Neuronal stem cell (in vitro differentiated cells): ENCODE results near the gene KCNT2.

Experiments
- DNase-seq: peaks from one replicate; pipeline ENCODE4 v3.0.0-alpha.2; 2013; ENCODE audit warnings: low spot score
- H2AFZ ChIP-seq: one replicate; pipeline ENCODE4 v1.6.1; 2013; ENCODE audit warnings: mild to moderate bottlenecking, low read length, inconsistent platforms
- H2AK5ac ChIP-seq: 2 replicates; pipeline ENCODE4 v1.6.1; 2013; ENCODE audit warnings: low read depth, mild to moderate bottlenecking, inconsistent platforms, low read length, moderate library complexity, mixed read lengths
- H2BK120ac ChIP-seq: 2 replicates; pipeline ENCODE4 v1.6.1; 2013; ENCODE audit warnings: low read depth, mild to moderate bottlenecking, inconsistent platforms, low read length, moderate library complexity, mixed read lengths
- H2BK12ac ChIP-seq: one replicate; pipeline ENCODE4 v1.6.1; 2013; ENCODE audit warnings: low read length, inconsistent platforms
- H2BK15ac ChIP-seq: 2 replicates; pipeline ENCODE4 v1.6.1; 2013; ENCODE audit warnings: mild to moderate bottlenecking, low read length, inconsistent platforms, mixed read lengths
- H2BK5ac ChIP-seq: one replicate; pipeline ENCODE4 v1.6.1; 2013; ENCODE audit warnings: inconsistent platforms, mild to moderate bottlenecking, low read length, moderate library complexity
- H3K14ac ChIP-seq: one replicate; pipeline ENCODE4 v1.6.1; 2013; ENCODE audit warnings: low read length, inconsistent platforms
- H3K18ac ChIP-seq: 2 replicates; pipeline ENCODE4 v1.6.1; 2013; ENCODE audit warnings: low read length, inconsistent platforms
- H3K23ac ChIP-seq: 2 replicates; pipeline ENCODE4 v1.6.1; 2013; ENCODE audit warnings: low read depth, mild to moderate bottlenecking, mixed read lengths, low read length, inconsistent platforms; ENCODE audit not compliant: poor library complexity
- H3K27ac ChIP-seq: replicated peaks from 3 replicates; pipeline ENCODE4 v1.5.1; 2013; ENCODE audit warnings: low read length, inconsistent platforms
- H3K27me3 ChIP-seq, 3 experiments: 2 replicates each; pipeline ENCODE4 v1.6.1; 2013; ENCODE audit warnings: low read length in 3 of 3, mild to moderate bottlenecking in 2 of 3, inconsistent platforms in 1 of 3, low read depth in 1 of 3, mixed read lengths in 1 of 3, moderate library complexity in 1 of 3; ENCODE audit not compliant: control insufficient read depth in 3 of 3, insufficient read depth in 3 of 3
- H3K36me3 ChIP-seq, 2 donors: replicated peaks in 1 of 2; 2 replicates each; pipeline ENCODE4 v1.6.1; 2013; ENCODE audit warnings: low read length in 2 of 2; ENCODE audit not compliant: control insufficient read depth in 2 of 2, insufficient read depth in 2 of 2
- H3K4ac ChIP-seq: 2 replicates; pipeline ENCODE4 v1.6.1; 2013; ENCODE audit warnings: inconsistent platforms, mild to moderate bottlenecking, low read length, moderate library complexity
- H3K4me1 ChIP-seq, 2 donors: 1 replicate in 1 of 2; 2 replicates in 1 of 2; pipeline ENCODE4 v1.6.1; 2013; ENCODE audit warnings: low read length in 2 of 2, low read depth in 1 of 2; ENCODE audit not compliant: control insufficient read depth in 2 of 2, insufficient read depth in 1 of 2
- H3K4me2 ChIP-seq: one replicate; pipeline ENCODE4 v1.6.1; 2013; ENCODE audit warnings: mild to moderate bottlenecking, low read length, inconsistent platforms; ENCODE audit not compliant: insufficient read depth, poor library complexity, severe bottlenecking
- H3K4me3 ChIP-seq, 2 donors: 2 replicates each; pipeline ENCODE4 v1.5.1; 2013; ENCODE audit warnings: low read length in 2 of 2, mild to moderate bottlenecking in 2 of 2, inconsistent platforms in 1 of 2, moderate library complexity in 1 of 2
- H3K79me1 ChIP-seq: one replicate; pipeline ENCODE4 v1.6.1; 2013; ENCODE audit warnings: low read depth, mild to moderate bottlenecking, inconsistent platforms, low read length, moderate library complexity
- H3K9ac ChIP-seq: one replicate; pipeline ENCODE4 v1.6.1; 2013; ENCODE audit warnings: mild to moderate bottlenecking, low read depth, low read length, inconsistent platforms; ENCODE audit not compliant: poor library complexity
- H3K9me3 ChIP-seq, 2 donors: replicated peaks in 1 of 2; 2 replicates each; pipeline versions ENCODE3 to v1.6.1; 2013; ENCODE audit warnings: low read length in 2 of 2, mild to moderate bottlenecking in 2 of 2, inconsistent platforms in 1 of 2, low read depth in 1 of 2, mixed read lengths in 1 of 2, moderate library complexity in 1 of 2; ENCODE audit not compliant: control insufficient read depth in 2 of 2, insufficient read depth in 1 of 2
- H4K8ac ChIP-seq: one replicate; pipeline ENCODE4 v1.6.1; 2013; ENCODE audit warnings: low read depth, mild to moderate bottlenecking, inconsistent platforms, low read length, moderate library complexity
- H4K91ac ChIP-seq: one replicate; pipeline ENCODE4 v1.6.1; 2013; ENCODE audit warnings: low read length, low read depth, mild to moderate bottlenecking, inconsistent platforms; ENCODE audit not compliant: poor library complexity
- WGBS, 2 donors: extraction: QIAGEN DNeasy Blood & Tissue Kit; methylation state at CpG; one replicate each; pipeline ENCODE4 v1.1.7; 2013; ENCODE audit warnings: missing lambda C conversion rate in 2 of 2, mixed read lengths in 1 of 2; ENCODE audit not compliant: insufficient read length in 2 of 2, insufficient replicate concordance in 1 of 2; ENCODE audit errors: extremely low coverage in 2 of 2; 5-methylcytosine and 5-hydroxymethylcytosine counted together

The KCNT2 gene

GRCh38 chr1:196628838-196629237 is 20.6 kb upstream of the KCNT2 start:
- H3K27me3 ChIP-seq: no peaks in the 10 kb centered on the region
- H2BK120ac ChIP-seq: no peak overlapping the region
- no peak overlapping the region for H3K9ac ChIP-seq
- no peak overlapping the region for H2BK15ac ChIP-seq
- H3K23ac ChIP-seq: no peak overlapping the region
- DNase-seq: no peak
- H2BK12ac ChIP-seq: no peak overlapping the region
- no peak overlapping the region for H3K4ac ChIP-seq
- H3K9me3 ChIP-seq: peaks cover 0 to 5% of the 10 kb centered on the region in 2 donors
- no peak overlapping the region for H3K4me2 ChIP-seq
- no peaks in the 10 kb centered on the region for H3K79me1 ChIP-seq
- no peaks in the 10 kb centered on the region for H3K4me1 ChIP-seq
- H3K27ac ChIP-seq: no peak overlapping the region
- no peak overlapping the region for H2AK5ac ChIP-seq
- no peak overlapping the region for H2AFZ ChIP-seq
- no peak overlapping the region for H3K4me3 ChIP-seq
- no CpG with 5 or more reads among the region's 3 CpGs for WGBS, 2 donors
- no peak overlapping the region for H3K14ac ChIP-seq
- H4K8ac ChIP-seq: no peak overlapping the region
- no peak overlapping the region for H3K18ac ChIP-seq
- no peak overlapping the region for H2BK5ac ChIP-seq
- no peaks in the 10 kb centered on the region for H3K36me3 ChIP-seq
- H4K91ac ChIP-seq: no peak overlapping the region

- no peak overlapping the region for H2AK5ac ChIP-seq
- H2BK12ac ChIP-seq: no peak overlapping the region
- no peak overlapping the region for H3K9ac ChIP-seq
- H3K4me3 ChIP-seq: no peak overlapping the region
- H3K79me1 ChIP-seq: no peaks in the 10 kb centered on the region
- no peak overlapping the region for H3K23ac ChIP-seq
- no peaks in the 10 kb centered on the region for H3K4me1 ChIP-seq
- no peak overlapping the region for H2BK15ac ChIP-seq
- H3K4me2 ChIP-seq: no peak overlapping the region
- H3K9me3 ChIP-seq: no peaks in the 10 kb centered on the region
- H3K27me3 ChIP-seq: no peaks in the 10 kb centered on the region
- no peak for DNase-seq
- no peak overlapping the region for H3K18ac ChIP-seq
- no peak overlapping the region for H3K4ac ChIP-seq
- H2AFZ ChIP-seq: no peak overlapping the region
- H3K36me3 ChIP-seq: no peaks in the 10 kb centered on the region
- H3K27ac ChIP-seq: no peak overlapping the region
- H3K14ac ChIP-seq: no peak overlapping the region
- no peak overlapping the region for H4K8ac ChIP-seq
- H2BK5ac ChIP-seq: no peak overlapping the region
- WGBS, 2 donors: no CpG with 5 or more reads among the region's 1 CpG
- no peak overlapping the region for H4K91ac ChIP-seq
- no peak overlapping the region for H2BK120ac ChIP-seq
Observed at GRCh38 chr1:196623079-196623478, 14.8 kb upstream of the KCNT2 start.

- no peaks in the 10 kb centered on the region for H3K4me1 ChIP-seq
- no peak overlapping the region for H2BK5ac ChIP-seq
- no peak for DNase-seq
- no peak overlapping the region for H3K4me3 ChIP-seq
- H3K4me2 ChIP-seq: no peak overlapping the region
- no peak overlapping the region for H3K27ac ChIP-seq
- no peak overlapping the region for H3K18ac ChIP-seq
- H2BK120ac ChIP-seq: no peak overlapping the region
- H3K9me3 ChIP-seq: no peaks in the 10 kb centered on the region
- H4K91ac ChIP-seq: no peak overlapping the region
- H3K4ac ChIP-seq: no peak overlapping the region
- no peak overlapping the region for H2AFZ ChIP-seq
- no CpG with 5 or more reads among the region's 2 CpGs for WGBS, 2 donors
- H2BK15ac ChIP-seq: no peak overlapping the region
- H3K23ac ChIP-seq: no peak overlapping the region
- H3K14ac ChIP-seq: no peak overlapping the region
- no peak overlapping the region for H2AK5ac ChIP-seq
- H3K9ac ChIP-seq: no peak overlapping the region
- no peaks in the 10 kb centered on the region for H3K27me3 ChIP-seq
- no peak overlapping the region for H4K8ac ChIP-seq
- no peaks in the 10 kb centered on the region for H3K36me3 ChIP-seq
- H3K79me1 ChIP-seq: no peaks in the 10 kb centered on the region
- no peak overlapping the region for H2BK12ac ChIP-seq
Observed at GRCh38 chr1:196619721-196620120, 11.5 kb upstream of the KCNT2 start.

- Histone ChIP-seq H3K4ac (no peak overlapping the region), H3K79me1 (no peaks in the 10 kb centered on the region), H2BK120ac (no peak overlapping the region), H4K8ac (no peak overlapping the region), H2AK5ac (no peak overlapping the region), H3K23ac (no peak overlapping the region), H2AFZ (no peak overlapping the region), H2BK5ac (no peak overlapping the region), H3K4me3 (no peak overlapping the region), H3K4me2 (no peak overlapping the region), H3K14ac (no peak overlapping the region), H3K4me1 (peaks cover 1 to 6% of the 10 kb centered on the region in 2 donors), H3K27me3 (no peaks in the 10 kb centered on the region), H3K27ac (no peak overlapping the region), H2BK15ac (no peak overlapping the region), H4K91ac (no peak overlapping the region), H3K9me3 (no peaks in the 10 kb centered on the region), H3K9ac (no peak overlapping the region), H3K36me3 (no peaks in the 10 kb centered on the region), H2BK12ac (no peak overlapping the region), H3K18ac (no peak overlapping the region)
- no peak for DNase-seq
- no CpG with 5 or more reads among the region's 3 CpGs for WGBS, 2 donors
Observed at GRCh38 chr1:196611873-196612272, 3.6 kb upstream of the KCNT2 start.
